HepG2 (cell line): ENCODE data around the gene PDC. TPM values are rescaled to one million over a fixed set of nuclear protein-coding genes. Genes with fewer than 3 reads are reported as not detected.

Source experiments
- ATAC-seq: fragments of 200-7000 bp; cut with Tn5 transposase; 3 replicates; pipeline ENCODE4 v1.9.1; 2020; ENCODE audit warnings: mild to moderate bottlenecking, moderate library complexity
- BruUV-seq: library from RNA; stranded (reverse); fragments of 400-500 nt; replicated peaks from 2 replicates; lab custom pipeline; 2021; lab: Mats Ljungman, UMichigan
- CTCF ChIA-PET: fragments of 300-600 bp; formaldehyde crosslinking; extraction: SDS; loops from one replicate; lab custom pipeline; 2021; ENCODE audit warnings: low total read pairs, inconsistent platforms, low intra/inter-chr PET ratio; lab: Yijun Ruan, JAX
- POLR2A ChIA-PET: fragments of 350-600 bp; sonication (Branson Sonifier 250); formaldehyde crosslinking; loops from one replicate; lab custom pipeline; 2020; ENCODE audit warnings: antibody characterized with exemption, inconsistent platforms; lab: Yijun Ruan, JAX
- DNase-seq: peaks from one replicate; pipeline ENCODE4 v3.0.0-alpha.2; 2015; ENCODE audit warnings: low spot score
- FAIRE-seq: peaks from 3 replicates; lab custom pipeline; 2011; peaks lifted over from hg19 to GRCh38; lab: Jason Lieb, UNC
- H2AFZ ChIP-seq: one replicate; pipeline ENCODE4 v1.6.1; 2011; ENCODE audit warnings: low read length, inconsistent platforms
- H3K27ac ChIP-seq: fragments of 300-600 bp; 3 replicates; pipeline ENCODE4 v1.8.0; 2011; ENCODE audit warnings: mixed run types, mild to moderate bottlenecking, mixed read lengths, low read length, inconsistent platforms; ENCODE audit not compliant: insufficient read depth; ENCODE audit errors: extremely low read length
- H3K27me3 ChIP-seq, 2 experiments: fragments of 200-600 bp in 1 of 2; 2 replicates in 1 of 2; 3 replicates in 1 of 2; pipeline versions ENCODE4 v1.6.0 to v1.8.0; 2011; ENCODE audit warnings: low read length in 2 of 2, mild to moderate bottlenecking in 2 of 2, moderate library complexity in 2 of 2, inconsistent platforms in 1 of 2; ENCODE audit not compliant: insufficient read depth in 2 of 2, control insufficient read depth in 1 of 2
- H3K36me3 ChIP-seq, 2 experiments: fragments of 200-600 bp in 1 of 2; replicated peaks in 1 of 2; 2 replicates in 1 of 2; 3 replicates in 1 of 2; pipeline versions ENCODE4 v1.5.1 to v1.8.0; 2011; ENCODE audit warnings: low read length in 2 of 2, inconsistent platforms in 1 of 2; ENCODE audit not compliant: insufficient read depth in 2 of 2, control insufficient read depth in 1 of 2
- H3K4me1 ChIP-seq: 2 replicates; pipeline ENCODE4 v1.5.1; 2012; ENCODE audit warnings: low read length, inconsistent platforms; ENCODE audit not compliant: insufficient read depth
- H3K4me2 ChIP-seq: 2 replicates; pipeline ENCODE4 v1.6.0; 2011; ENCODE audit warnings: low read depth, low read length, inconsistent platforms
- H3K4me3 ChIP-seq, 3 experiments: fragments of 200-600 bp in 1 of 3; sonication (generic), shearing (Covaris generic) in 1 of 3; replicated peaks in 1 of 3; 2 replicates each; pipeline ENCODE4 v1.5.1; 2011 to 2016; ENCODE audit warnings: low read length in 3 of 3, inconsistent platforms in 2 of 3, low read depth in 2 of 3, mild to moderate bottlenecking in 2 of 3, control low read depth in 1 of 3, mixed read lengths in 1 of 3; ENCODE audit not compliant: insufficient read depth in 1 of 3
- H3K79me2 ChIP-seq: one replicate; pipeline ENCODE4 v1.6.1; 2011; ENCODE audit warnings: low read length, inconsistent platforms; ENCODE audit not compliant: insufficient read depth
- H3K9ac ChIP-seq: 2 replicates; pipeline ENCODE4 v1.6.0; 2011; ENCODE audit warnings: mild to moderate bottlenecking, low read depth, low read length, inconsistent platforms; ENCODE audit not compliant: insufficient read depth
- H3K9me3 ChIP-seq: 2 replicates; pipeline ENCODE4 v1.5.1; 2012; ENCODE audit warnings: mild to moderate bottlenecking, low read length
- H4K20me1 ChIP-seq: 2 replicates; pipeline ENCODE4 v1.6.0; 2011; ENCODE audit warnings: inconsistent platforms, mild to moderate bottlenecking, low read length, moderate library complexity; ENCODE audit not compliant: insufficient read depth
- MAFF ChIP-seq: IDR thresholded peaks from 2 replicates; pipeline ENCODE4 v1.6.1; 2011; ENCODE audit warnings: low read depth, low read length, improper control_type of control experiment
- SIN3B ChIP-seq: fragments of 150-350 bp; IDR thresholded peaks from 2 replicates; pipeline ENCODE4 v1.6.1; 2014; ENCODE audit warnings: low read length
- ZNF10 ChIP-seq: sonication (generic); formaldehyde crosslinking; IDR thresholded peaks from 2 replicates; pipeline ENCODE4 v1.4.0; 2020; ENCODE audit warnings: mild to moderate bottlenecking, low read depth, missing genetic modification reagents, borderline replicate concordance
- ZNF460 ChIP-seq: sonication (generic); formaldehyde crosslinking; IDR thresholded peaks from 2 replicates; pipeline ENCODE4 v1.5.1; 2020; ENCODE audit warnings: missing genetic modification reagents, mild to moderate bottlenecking, borderline replicate concordance
- ZNF547 ChIP-seq: sonication (generic); formaldehyde crosslinking; IDR thresholded peaks from 2 replicates; pipeline ENCODE4 v1.5.1; 2020; ENCODE audit warnings: mild to moderate bottlenecking, missing genetic modification reagents
- ZNF629 ChIP-seq: sonication (generic); formaldehyde crosslinking; conservative IDR thresholded peaks from 2 replicates; pipeline ENCODE4 v1.5.0; 2020; ENCODE audit warnings: missing genetic modification reagents
- ZNF775 ChIP-seq: sonication (generic); formaldehyde crosslinking; IDR thresholded peaks from 2 replicates; pipeline ENCODE4 v1.4.0; 2020; ENCODE audit warnings: missing genetic modification reagents, mild to moderate bottlenecking, moderate library complexity, borderline replicate concordance
- WGBS: methylation state at CpG from one replicate; pipeline ENCODE4 v1.1.6; 2017; ENCODE audit warnings: low lambda C conversion rate; 5-methylcytosine and 5-hydroxymethylcytosine counted together
- in situ Hi-C: cut with HindIII; loops from 2 replicates; pipeline ENCODE4 v1.10.0; 2017; ENCODE audit warnings: low pct_unique_long_range_greater_than_20kb; ENCODE audit not compliant: extremely low pct_ligation_motif_present
- intact Hi-C: fragments of 100-400 bp; cut with micrococcal nuclease; formaldehyde crosslinking; loops from one replicate; pipeline ENCODE4 v1.10.0; 2022; ENCODE audit not compliant: unreplicated experiment
- polyA plus RNA-seq, 8 experiments: library from polyadenylated mRNA; depleted of rRNA in 3 of 8; stranded (reverse) in 7 of 8; unstranded in 1 of 8; fragments of >200 nt; fragmentation: Illumina TruSeq in 4 of 8; extraction: Trizol in 4 of 8; gene quantifications; 2 replicates each; pipeline versions ENCODE4 v1.2.1 to v1.2.3, GENCODE V29; 2011 to 2016; ENCODE audit warnings: low read depth in 4 of 8, missing spikeins in 1 of 8, mixed read lengths in 1 of 8; ENCODE audit not compliant: insufficient read depth in 1 of 8
- total RNA-seq, 5 experiments: library from RNA; depleted of rRNA; stranded (reverse); fragments of >200 nt; fragmentation: Illumina TruSeq; extraction: Trizol; gene quantifications; 2 replicates each; pipeline ENCODE4 v1.2.3, GENCODE V29; 2016; ENCODE audit warnings: low read depth in 1 of 5
- TF ChIP-seq, protein P1 (sequence below): sonication (generic); formaldehyde crosslinking; IDR thresholded peaks from 2 replicates; pipeline ENCODE4 v1.9.0; 2021; ENCODE audit warnings: missing genetic modification reagents, borderline replicate concordance
- TF ChIP-seq, protein P2 (sequence below): sonication (generic); formaldehyde crosslinking; IDR thresholded peaks from 2 replicates; pipeline ENCODE4 v1.4.0; 2020; ENCODE audit warnings: missing genetic modification reagents; ENCODE audit errors: not compliant biosample characterization

Gene PDC
- total and polyA plus RNA-seq, 2 of the 13 experiments (the other 11 are each of a cell fraction or from before 2014, with no cell fraction given) = not detected

DNA sequence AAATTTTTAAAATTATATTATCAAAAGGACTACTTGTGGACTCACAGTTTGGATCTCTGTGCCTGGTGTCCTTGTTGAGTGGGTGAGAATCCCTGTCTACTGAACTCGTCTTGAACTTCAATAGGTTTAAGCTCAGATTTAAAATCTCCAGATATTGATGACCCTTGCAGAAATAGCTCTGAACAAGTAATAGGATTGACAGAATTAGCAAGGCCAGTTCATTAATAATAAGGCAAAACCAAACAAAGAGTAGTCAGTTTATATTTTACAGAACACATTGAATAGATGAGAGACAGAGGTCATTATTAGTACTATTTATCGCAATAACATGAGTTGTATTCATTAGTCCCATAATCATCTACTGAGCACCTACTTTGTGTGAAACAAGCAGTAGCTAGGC is at the start of gene PDC (continued):
- TF ChIP-seq, protein P1, sequence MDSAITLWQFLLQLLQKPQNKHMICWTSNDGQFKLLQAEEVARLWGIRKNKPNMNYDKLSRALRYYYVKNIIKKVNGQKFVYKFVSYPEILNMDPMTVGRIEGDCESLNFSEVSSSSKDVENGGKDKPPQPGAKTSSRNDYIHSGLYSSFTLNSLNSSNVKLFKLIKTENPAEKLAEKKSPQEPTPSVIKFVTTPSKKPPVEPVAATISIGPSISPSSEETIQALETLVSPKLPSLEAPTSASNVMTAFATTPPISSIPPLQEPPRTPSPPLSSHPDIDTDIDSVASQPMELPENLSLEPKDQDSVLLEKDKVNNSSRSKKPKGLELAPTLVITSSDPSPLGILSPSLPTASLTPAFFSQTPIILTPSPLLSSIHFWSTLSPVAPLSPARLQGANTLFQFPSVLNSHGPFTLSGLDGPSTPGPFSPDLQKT (CRISPR knock-in tag) = no peak
- no peak for TF ChIP-seq ZNF775 (CRISPR knock-in tag)

DNA sequence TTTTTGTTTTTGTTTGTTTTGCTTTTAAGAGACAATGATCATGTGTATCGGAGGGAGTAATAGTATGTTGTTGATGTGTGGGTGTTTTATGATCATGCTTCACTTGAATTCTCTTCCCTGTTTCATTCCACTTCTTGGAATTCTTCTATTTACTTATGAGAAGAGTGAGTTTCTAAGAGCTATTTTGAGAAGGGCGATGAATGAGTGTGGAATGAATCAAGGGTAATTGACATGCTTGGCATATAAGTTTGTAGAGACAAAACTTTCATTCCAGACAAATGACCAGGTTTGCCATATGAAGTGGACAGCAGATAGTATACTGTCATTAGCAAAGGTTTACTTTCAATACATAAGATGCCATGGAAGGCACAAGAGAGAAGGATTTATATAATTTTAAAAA is 42.3 kb upstream of the PDC start:
- Histone ChIP-seq H3K36me3 (no peaks in the 10 kb centered on the region), H3K79me2 (no peaks in the 10 kb centered on the region), H3K9ac (no peak overlapping the region), H4K20me1 (no peaks in the 10 kb centered on the region), H3K9me3 (no peaks in the 10 kb centered on the region), H2AFZ (no peak overlapping the region), H3K27ac (no peak overlapping the region), H3K4me2 (no peak overlapping the region), H3K27me3 (no peaks in the 10 kb centered on the region; a peak in 1 of 5 replicates), H3K4me3 (no peak overlapping the region), H3K4me1 (no peaks in the 10 kb centered on the region)
- ChIA-PET CTCF (no interaction called here), POLR2A (no interaction called here)
- no peak for DNase-seq
- no peak for ATAC-seq
- BruUV-seq = no TSS peak
- no peak for FAIRE-seq
- in situ Hi-C loops (no loop called here), intact Hi-C loops (no loop called here)
- 45% methylated on average over 2 of the region's 2 CpGs for WGBS
- TF ChIP-seq MAFF (no peak), ZNF629 (no peak), ZNF10 (no peak), ZNF460 (CRISPR knock-in tag) (no peak), SIN3B (no peak), ZNF547 (no peak)
- TF ChIP-seq, protein P2, sequence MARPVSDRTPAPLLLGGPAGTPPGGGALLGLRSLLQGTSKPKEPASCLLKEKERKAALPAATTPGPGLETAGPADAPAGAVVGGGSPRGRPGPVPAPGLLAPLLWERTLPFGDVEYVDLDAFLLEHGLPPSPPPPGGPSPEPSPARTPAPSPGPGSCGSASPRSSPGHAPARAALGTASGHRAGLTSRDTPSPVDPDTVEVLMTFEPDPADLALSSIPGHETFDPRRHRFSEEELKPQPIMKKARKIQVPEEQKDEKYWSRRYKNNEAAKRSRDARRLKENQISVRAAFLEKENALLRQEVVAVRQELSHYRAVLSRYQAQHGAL (CRISPR knock-in tag) = no peak
